HCT116 (cell line): ENCODE results near the gene C11orf52. TPM values are rescaled to one million over a fixed set of nuclear protein-coding genes. Genes with fewer than 3 reads are reported as not detected.

ENCODE experiments used
- ATAC-seq: fragments of 200-7000 bp; cut with Tn5 transposase; 2 replicates; pipeline ENCODE4 v1.9.1; 2020; ENCODE audit warnings: mild to moderate bottlenecking, moderate library complexity
- BruUV-seq: library from RNA; stranded (reverse); fragments of 400-500 nt; replicated peaks from 2 replicates; lab custom pipeline; 2021; lab: Mats Ljungman, UMichigan
- CTCF ChIA-PET: fragments of 300-600 bp; sonication (Branson Sonifier 250); formaldehyde crosslinking; loops from one replicate; lab custom pipeline; 2021; ENCODE audit warnings: antibody characterized with exemption; lab: Charles Lee
- POLR2A ChIA-PET: fragments of 300-600, 350-600 bp; sonication (Branson Sonifier 250); formaldehyde crosslinking; loops from one replicate; lab custom pipeline; 2021; ENCODE audit warnings: antibody characterized with exemption; lab: Charles Lee
- RAD21 ChIA-PET, 2 experiments: fragments of 300-600 bp; sonication (Branson Sonifier 250); formaldehyde crosslinking; loops; one replicate each; lab custom pipeline; 2023; ENCODE audit warnings: low total read pairs in 2 of 2; ENCODE audit not compliant: uncharacterized antibody in 2 of 2, unreplicated experiment in 2 of 2, low non-redundant PET in 1 of 2; lab: Charles Lee
- DNase-seq: peaks from one replicate; pipeline ENCODE4 v3.0.0-alpha.2; 2010; ENCODE audit warnings: low read depth, low spot score
- H2AFZ ChIP-seq: fragments of 200-600 bp; shearing (Covaris generic), sonication (generic); 2 replicates; pipeline ENCODE4 v1.6.1; 2017; ENCODE audit warnings: low read depth, mixed run types, mixed read lengths, antibody characterized with exemption, low read length; ENCODE audit not compliant: poor library complexity, severe bottlenecking
- H3K27ac ChIP-seq: 2 replicates; pipeline ENCODE4 v1.5.1; 2012; ENCODE audit warnings: low read depth, low read length
- H3K27me3 ChIP-seq: fragments of 200-600 bp; sonication (generic); 2 replicates; pipeline ENCODE4 v1.6.1; 2016; ENCODE audit warnings: mixed run types, low read length, mixed read lengths; ENCODE audit not compliant: insufficient read depth
- H3K36me3 ChIP-seq, 2 experiments: fragments of 200-500 bp in 1 of 2; fragments of 200-600 bp in 1 of 2; sonication (Bioruptor generic) in 1 of 2; sonication (generic) in 1 of 2; 2 replicates each; pipeline versions ENCODE4 v1.5.1 to v1.6.1; 2014 to 2016; ENCODE audit warnings: low read length in 2 of 2, inconsistent platforms in 1 of 2, mixed read lengths in 1 of 2, mixed run types in 1 of 2; ENCODE audit not compliant: insufficient read depth in 2 of 2, control insufficient read depth in 1 of 2
- H3K4me1 ChIP-seq, 2 experiments: fragments of 200-600 bp in 1 of 2; sonication (generic) in 1 of 2; 2 replicates each; pipeline versions ENCODE4 v1.5.1 to v1.6.1; 2012 to 2017; ENCODE audit warnings: low read length in 2 of 2, inconsistent platforms in 1 of 2, mild to moderate bottlenecking in 1 of 2, mixed read lengths in 1 of 2, mixed run types in 1 of 2, moderate library complexity in 1 of 2; ENCODE audit not compliant: insufficient read depth in 2 of 2, control insufficient read depth in 1 of 2
- H3K4me2 ChIP-seq: fragments of 200-600 bp; sonication (generic); 2 replicates; pipeline ENCODE4 v1.6.1; 2017; ENCODE audit warnings: mixed run types, low read length, mixed read lengths
- H3K4me3 ChIP-seq, 2 experiments: fragments of 200-600 bp in 1 of 2; sonication (generic) in 1 of 2; replicated peaks in 1 of 2; 2 replicates each; pipeline ENCODE4 v1.5.1; 2011 to 2016; ENCODE audit warnings: low read length in 2 of 2, control low read depth in 1 of 2, low read depth in 1 of 2, mild to moderate bottlenecking in 1 of 2, mixed read lengths in 1 of 2, mixed run types in 1 of 2
- H3K79me2 ChIP-seq: fragments of 200-600 bp; sonication (generic); 2 replicates; pipeline ENCODE4 v1.6.1; 2017; ENCODE audit warnings: mild to moderate bottlenecking, mixed run types, low read length, moderate library complexity, mixed read lengths; ENCODE audit not compliant: insufficient read depth
- H3K9ac ChIP-seq: fragments of 200-600 bp; sonication (generic); 2 replicates; pipeline ENCODE4 v1.6.1; 2016; ENCODE audit warnings: low read length, mixed read lengths
- H3K9me2 ChIP-seq: fragments of 200-600 bp; sonication (generic), shearing (Covaris generic); 2 replicates; pipeline ENCODE4 v1.6.1; 2017; ENCODE audit warnings: mixed run types, mild to moderate bottlenecking, moderate library complexity; ENCODE audit not compliant: insufficient read depth
- H3K9me3 ChIP-seq, 2 experiments: fragments of 200-500 bp in 1 of 2; fragments of 200-600 bp in 1 of 2; sonication (Bioruptor generic) in 1 of 2; sonication (generic) in 1 of 2; 2 replicates each; pipeline ENCODE4 v1.6.1; 2014 to 2017; ENCODE audit warnings: low read length in 2 of 2, mixed read lengths in 2 of 2, inconsistent platforms in 1 of 2, low read depth in 1 of 2, mild to moderate bottlenecking in 1 of 2, mixed run types in 1 of 2, moderate library complexity in 1 of 2; ENCODE audit not compliant: control insufficient read depth in 1 of 2, insufficient read depth in 1 of 2
- H4K20me1 ChIP-seq: fragments of 200-600 bp; sonication (generic), shearing (Covaris generic); 2 replicates; pipeline ENCODE4 v1.6.1; 2017; ENCODE audit warnings: mixed run types, mild to moderate bottlenecking, moderate library complexity; ENCODE audit not compliant: insufficient read depth
- CTCF ChIP-seq, 3 experiments: fragments of 200-600 bp in 1 of 3; sonication (generic) in 1 of 3; IDR thresholded peaks in 2 of 3; conservative IDR thresholded peaks in 1 of 3; 2 replicates each; pipeline ENCODE4 v1.5.1; 2012 to 2017; ENCODE audit warnings: low read depth in 2 of 3, low read length in 2 of 3, antibody characterized with exemption in 1 of 3, borderline replicate concordance in 1 of 3, control low read depth in 1 of 3, mild to moderate bottlenecking in 1 of 3, mixed read lengths in 1 of 3, mixed run types in 1 of 3, moderate library complexity in 1 of 3; ENCODE audit not compliant: insufficient read depth in 1 of 3
- EGR1 ChIP-seq: IDR thresholded peaks from 2 replicates; pipeline ENCODE4 v1.6.1; 2012; ENCODE audit warnings: low read depth
- FOSL1 ChIP-seq: IDR thresholded peaks from 2 replicates; pipeline ENCODE4 v1.6.1; 2012; ENCODE audit warnings: low read depth
- SP1 ChIP-seq: IDR thresholded peaks from 2 replicates; pipeline ENCODE4 v1.6.1; 2012; ENCODE audit warnings: low read depth
- TCF7L2 ChIP-seq: IDR thresholded peaks from 2 replicates; pipeline ENCODE4 v1.7.0; 2011; ENCODE audit warnings: borderline replicate concordance, inconsistent platforms; ENCODE audit not compliant: insufficient read depth, insufficient read length; ENCODE audit errors: extremely low read depth
- intact Hi-C: fragments of 100-400 bp; cut with micrococcal nuclease; formaldehyde crosslinking; loops from 2 replicates; pipeline ENCODE4 v1.10.0; 2022
- total RNA-seq: library from RNA; stranded (reverse); gene quantifications from one replicate; pipeline ENCODE4 v1.2.1, GENCODE V29; 2021; ENCODE audit not compliant: unreplicated experiment
- TF ChIP-seq, protein P1 (sequence below): IDR thresholded peaks from 2 replicates; pipeline ENCODE4 v1.6.1; 2011; ENCODE audit warnings: mild to moderate bottlenecking, low read length, moderate library complexity; ENCODE audit not compliant: insufficient replicate concordance; ENCODE audit errors: extremely low read depth

C11orf52 gene
- total RNA-seq, 1 experiment from 2014 or later: 4.6 TPM

GRCh38 chr11:111886844-111887243 is 31.9 kb upstream of the C11orf52 start:
- intact Hi-C loops: no loop called here
- no peaks in the 10 kb centered on the region for H3K4me1 ChIP-seq
- TF ChIP-seq CTCF (IDR thresholded peaks at IDR 0.05 in 2 of 3, conservative IDR thresholded peaks at IDR 0.05 in 1 of 3; ENCODE audit: borderline replicate concordance in 1 of 3, insufficient read depth in 1 of 3, low read depth in 2 of 3, low read length in 2 of 3): no peak
- TF ChIP-seq, protein P1, sequence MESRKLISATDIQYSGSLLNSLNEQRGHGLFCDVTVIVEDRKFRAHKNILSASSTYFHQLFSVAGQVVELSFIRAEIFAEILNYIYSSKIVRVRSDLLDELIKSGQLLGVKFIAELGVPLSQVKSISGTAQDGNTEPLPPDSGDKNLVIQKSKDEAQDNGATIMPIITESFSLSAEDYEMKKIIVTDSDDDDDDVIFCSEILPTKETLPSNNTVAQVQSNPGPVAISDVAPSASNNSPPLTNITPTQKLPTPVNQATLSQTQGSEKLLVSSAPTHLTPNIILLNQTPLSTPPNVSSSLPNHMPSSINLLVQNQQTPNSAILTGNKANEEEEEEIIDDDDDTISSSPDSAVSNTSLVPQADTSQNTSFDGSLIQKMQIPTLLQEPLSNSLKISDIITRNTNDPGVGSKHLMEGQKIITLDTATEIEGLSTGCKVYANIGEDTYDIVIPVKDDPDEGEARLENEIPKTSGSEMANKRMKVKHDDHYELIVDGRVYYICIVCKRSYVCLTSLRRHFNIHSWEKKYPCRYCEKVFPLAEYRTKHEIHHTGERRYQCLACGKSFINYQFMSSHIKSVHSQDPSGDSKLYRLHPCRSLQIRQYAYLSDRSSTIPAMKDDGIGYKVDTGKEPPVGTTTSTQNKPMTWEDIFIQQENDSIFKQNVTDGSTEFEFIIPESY: no peak
- no peak for TF ChIP-seq TCF7L2
- no peak for TF ChIP-seq EGR1
- no peak for TF ChIP-seq SP1
- TF ChIP-seq FOSL1: no peak
- POLR2A ChIA-PET: no interaction called here
- H3K9me2 ChIP-seq: peaks cover 6% of the 10 kb centered on the region; the same call in 1 of the 2 replicates
- no peak for DNase-seq
- no peaks in the 10 kb centered on the region for H3K9me3 ChIP-seq
- H3K27ac ChIP-seq: no peak overlapping the region
- no peak overlapping the region for H2AFZ ChIP-seq
- H3K4me2 ChIP-seq: no peak overlapping the region
- no peaks in the 10 kb centered on the region for H3K27me3 ChIP-seq
- no TSS peak for BruUV-seq
- H3K4me3 ChIP-seq: no peak overlapping the region
- CTCF ChIA-PET: no interaction called here
- RAD21 ChIA-PET: no interaction called here
- H3K36me3 ChIP-seq: no peaks in the 10 kb centered on the region
- no peaks in the 10 kb centered on the region for H4K20me1 ChIP-seq
- no peaks in the 10 kb centered on the region for H3K79me2 ChIP-seq
- no peak for ATAC-seq
- no peak overlapping the region for H3K9ac ChIP-seq
